ENCODE measurements around the gene AQP5.

DNA sequence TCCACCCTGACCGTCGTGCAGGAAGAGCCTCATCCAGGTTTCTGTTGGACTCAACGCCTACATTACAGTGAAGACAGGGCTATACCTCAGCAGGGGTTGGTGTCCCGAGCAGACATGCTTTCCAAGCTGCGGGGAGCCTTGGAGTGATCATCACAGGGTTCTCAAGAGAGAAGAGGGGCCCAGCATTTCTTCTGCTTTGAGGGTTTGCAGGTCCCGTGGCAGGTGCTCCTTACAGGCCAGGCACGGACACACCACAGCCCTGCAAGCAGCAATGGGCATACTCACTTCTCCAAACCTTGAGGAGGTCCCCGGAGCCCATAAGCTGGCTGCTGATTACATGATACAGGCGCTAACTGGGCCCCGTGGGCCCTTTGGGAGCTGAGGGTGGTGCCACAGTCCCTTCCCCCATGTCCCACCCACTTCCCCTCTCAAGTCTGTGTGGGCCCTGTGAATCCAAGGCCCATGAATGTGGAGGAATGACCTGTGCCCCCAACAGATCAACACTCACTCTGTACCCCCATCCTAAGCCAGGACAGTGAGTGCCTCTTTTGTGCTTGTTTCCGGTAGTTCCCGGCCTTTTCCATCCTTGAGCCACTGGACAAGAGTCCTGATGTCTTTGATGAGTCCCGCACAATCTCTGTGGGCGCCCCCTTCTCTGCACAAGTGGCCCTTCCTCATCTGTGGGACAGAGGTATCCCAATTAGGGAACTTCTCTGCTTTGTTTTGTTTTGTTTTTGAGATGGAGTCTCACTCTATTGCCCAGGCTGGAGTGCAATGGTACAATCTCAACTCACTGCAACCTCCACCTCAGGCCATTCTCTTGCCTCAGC is 10.0 kb upstream of the AQP5 start:
- TF ChIP-seq CTCF (IDR thresholded peaks at IDR 0.05) (no peak), POLR2A (IDR thresholded peaks at IDR 0.05) (no peak)
